Hematopoietic multipotent progenitor cell treated with erythropoietin and hydrocortisone succinate and interleukin-3 and kit ligand, for 4 days (in vitro differentiated cells): Measurements from ENCODE around the gene THRB.
A peak's percentile ranks its signal among the peaks of the same experiment; 100 is the strongest.

ENCODE experiments used
- DNase-seq: peaks from one replicate; pipeline ENCODE4 v3.0.0-alpha.2; 2015

Gene THRB

GRCh38 chr3:24164967-24165602, 329.6 kb downstream of the THRB start:
- no peak for DNase-seq

- DNase-seq: no peak
Observed at GRCh38 chr3:24162929-24163328, 331.7 kb downstream of the THRB start.

- DNase-seq: no peak
Observed at GRCh38 chr3:24161841-24162240, 332.8 kb downstream of the THRB start.

- DNase-seq: no peak
Observed at GRCh38 chr3:24160424-24161095, 334.1 kb downstream of the THRB start.

- peak; percentile 38 for DNase-seq
Observed at GRCh38 chr3:24158761-24159454, 335.7 kb downstream of the THRB start.

- DNase-seq: no peak
Observed at GRCh38 chr3:24157106-24157505, 337.5 kb downstream of the THRB start.

GRCh38 chr3:24156466-24156865, 338.2 kb downstream of the THRB start:
- peak; percentile 89 for DNase-seq

GRCh38 chr3:24155276-24155675, 339.4 kb downstream of the THRB start:
- DNase-seq: no peak

GRCh38 chr3:24154781-24155180, 339.9 kb downstream of the THRB start:
- no peak for DNase-seq

GRCh38 chr3:24154013-24154695, 340.5 kb downstream of the THRB start:
- no peak for DNase-seq

- DNase-seq: peak; percentile 63
Observed at GRCh38 chr3:24151594-24151993, 343.1 kb downstream of the THRB start.

GRCh38 chr3:24149032-24149431, 345.6 kb downstream of the THRB start:
- no peak for DNase-seq

- DNase-seq: no peak
Observed at GRCh38 chr3:24145981-24146822, 348.4 kb downstream of the THRB start.

GRCh38 chr3:24145481-24145880, 349.2 kb downstream of the THRB start:
- DNase-seq: no peak

GRCh38 chr3:24142127-24142526, 352.5 kb downstream of the THRB start:
- DNase-seq: no peak

GRCh38 chr3:24141548-24141947, 353.1 kb downstream of the THRB start:
- DNase-seq: no peak

GRCh38 chr3:24139463-24140412, 354.9 kb downstream of the THRB start:
- no peak for DNase-seq

- no peak for DNase-seq
Observed at GRCh38 chr3:24138876-24139256, 355.8 kb downstream of the THRB start.

GRCh38 chr3:24137958-24138875, 356.4 kb downstream of the THRB start:
- no peak for DNase-seq

- no peak for DNase-seq
Observed at GRCh38 chr3:24137334-24137733, 357.3 kb downstream of the THRB start.
